ENCODE data around the gene NPEPPS. TPM values are rescaled to one million over a fixed set of nuclear protein-coding genes. Genes with fewer than 3 reads are reported as not detected.
A peak's percentile ranks its signal among the peaks of the same experiment; 100 is the strongest.
"Not testable (repeated sequence)": the region's sequence is repeated elsewhere in the genome, so short reads cannot be mapped to it uniquely, and the experiment has no call there.

NPEPPS gene
- total RNA-seq, 1 experiment from 2014 or later, result 139 TPM

GRCh38 chr17:47500620-47501019, 30.3 kb upstream of the NPEPPS start:
- ChIA-PET CTCF (interaction anchor here (0.9 to 1.3 kb wide), 3 partner anchors 96 to 117 kb away, joined by 3 to 7 read pairs (median 5); no protein-coding TSS in a partner anchor), POLR2A (interaction anchor here (0.6 kb wide), 2 partner anchors 32 to 144 kb away, joined by 3 to 4 read pairs; no protein-coding TSS in a partner anchor)
- H3K9me3 Mint-ChIP-seq (ENCODE audit: unreplicated experiment); H3K27me3 ChIP-seq (replicated peaks; ENCODE audit: control insufficient read depth, insufficient read depth, low read length); H3K27me3 Mint-ChIP-seq (ENCODE audit: insufficient read depth, unreplicated experiment); H3K36me3 ChIP-seq (ENCODE audit: control insufficient read depth, insufficient read depth, low read length); H3K4me3 ChIP-seq (ENCODE audit: low read depth, low read length); H3K9me3 ChIP-seq; H3K4me3 Mint-ChIP-seq (ENCODE audit: unreplicated experiment); BruUV-seq (replicated peaks); intact Hi-C loops (cut with micrococcal nuclease; ENCODE audit: unreplicated experiment); H3K36me3 Mint-ChIP-seq (ENCODE audit: insufficient read depth, unreplicated experiment); H3K27ac Mint-ChIP-seq (ENCODE audit: unreplicated experiment); H3K4me1 ChIP-seq: not testable (repeated sequence)
- peak in 1 of 2 experiments; percentile 43 for DNase-seq
- H3K4me1 Mint-ChIP-seq (ENCODE audit: low read depth, unreplicated experiment), result peaks cover 16% of the 10 kb centered on the region
- peak in 1 of 2 experiments; percentile 34 for TF ChIP-seq CTCF (IDR thresholded peaks at IDR 0.05; ENCODE audit: insufficient read depth in 1 of 2, low read depth in 1 of 2, low read length in 1 of 2, severe bottlenecking in 1 of 2, unreplicated experiment in 1 of 2)

- H3K36me3 ChIP-seq (ENCODE audit: control insufficient read depth, insufficient read depth, low read length); H3K9me3 ChIP-seq; H3K27me3 ChIP-seq (replicated peaks; ENCODE audit: control insufficient read depth, insufficient read depth, low read length); H3K4me1 ChIP-seq; H3K4me3 ChIP-seq (ENCODE audit: low read depth, low read length); intact Hi-C loops (cut with micrococcal nuclease; ENCODE audit: unreplicated experiment); H3K27me3 Mint-ChIP-seq (ENCODE audit: insufficient read depth, unreplicated experiment); H3K36me3 Mint-ChIP-seq (ENCODE audit: insufficient read depth, unreplicated experiment); BruUV-seq (replicated peaks); H3K9me3 Mint-ChIP-seq (ENCODE audit: unreplicated experiment); CTCF ChIA-PET: not testable (repeated sequence)
- Mint-ChIP-seq H3K4me3 (ENCODE audit: unreplicated experiment) (peak overlapping the region; percentile 39), H3K27ac (ENCODE audit: unreplicated experiment) (peak overlapping the region; percentile 78), H3K4me1 (ENCODE audit: low read depth, unreplicated experiment) (peaks cover 16% of the 10 kb centered on the region)
- POLR2A ChIA-PET, result interaction anchor here (0.7 kb wide), 1 partner anchor 30 kb away, joined by 3 read pairs; no protein-coding TSS in a partner anchor
- DNase-seq, result peak; percentile 15 to 54
Measured at GRCh38 chr17:47502122-47502731, 28.7 kb upstream of the NPEPPS start.

- CTCF ChIA-PET; H3K36me3 ChIP-seq (ENCODE audit: control insufficient read depth, insufficient read depth, low read length); H3K27me3 Mint-ChIP-seq (ENCODE audit: insufficient read depth, unreplicated experiment); H3K4me3 Mint-ChIP-seq (ENCODE audit: unreplicated experiment); H3K36me3 Mint-ChIP-seq (ENCODE audit: insufficient read depth, unreplicated experiment); H3K4me1 ChIP-seq; H3K4me3 ChIP-seq (ENCODE audit: low read depth, low read length); H3K9me3 ChIP-seq; intact Hi-C loops (cut with micrococcal nuclease; ENCODE audit: unreplicated experiment); H3K27me3 ChIP-seq (replicated peaks; ENCODE audit: control insufficient read depth, insufficient read depth, low read length); H3K9me3 Mint-ChIP-seq (ENCODE audit: unreplicated experiment): not testable (repeated sequence)
- peak; percentile 32 to 48 for DNase-seq
- peaks cover 16% of the 10 kb centered on the region for H3K4me1 Mint-ChIP-seq (ENCODE audit: low read depth, unreplicated experiment)
- peak overlapping the region; percentile 80 for H3K27ac Mint-ChIP-seq (ENCODE audit: unreplicated experiment)
- BruUV-seq (replicated peaks), result TSS peak; percentile 86
- POLR2A ChIA-PET, result interaction anchor here (0.6 to 0.7 kb wide), 2 partner anchors 29 to 32 kb away, joined by 3 to 5 read pairs; no protein-coding TSS in a partner anchor
Measured at GRCh38 chr17:47502776-47503455, 28.0 kb upstream of the NPEPPS start.

DNA sequence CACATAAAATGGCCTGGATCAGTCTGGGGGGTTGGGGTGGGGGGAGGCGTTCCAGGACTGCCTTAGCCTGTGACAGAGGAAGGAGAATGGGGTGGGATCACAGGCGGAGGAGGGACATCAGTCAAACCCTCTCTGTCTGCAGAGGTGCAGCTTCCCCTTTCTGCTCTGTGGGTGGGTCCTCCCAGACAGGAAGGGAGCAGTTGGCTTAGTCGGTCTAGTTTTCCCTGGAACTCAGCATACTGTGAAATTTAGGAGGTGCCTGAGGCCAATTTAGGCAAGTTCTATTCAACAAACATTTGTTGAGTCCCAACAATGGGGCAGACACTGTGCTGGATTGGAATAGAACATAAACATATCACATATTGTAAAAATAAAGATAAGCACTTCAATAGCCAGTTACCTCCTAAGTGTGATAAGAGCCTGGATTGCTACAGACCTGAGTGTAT, 19.2 kb upstream of the NPEPPS start:
- peak; percentile 69 to 85 for DNase-seq

DNA sequence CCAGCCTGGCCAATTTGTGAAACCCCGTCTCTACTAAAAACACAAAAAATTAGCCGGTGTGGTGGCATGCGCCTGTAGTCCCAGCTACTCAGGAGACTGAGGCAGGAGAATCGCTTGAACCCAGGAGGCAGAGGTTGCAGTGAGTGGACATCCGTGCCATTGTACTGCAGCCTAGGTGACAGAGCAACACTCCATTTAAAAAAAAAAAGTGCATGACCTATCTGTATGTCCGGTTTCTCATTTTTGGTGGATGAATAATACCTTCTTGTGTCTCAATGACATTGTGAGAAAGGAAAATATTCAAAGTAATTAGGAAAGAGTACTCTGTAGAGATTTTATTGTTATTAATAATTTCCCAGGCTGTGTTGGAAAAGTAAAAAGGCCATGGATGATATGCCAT, 17.6 kb upstream of the NPEPPS start:
- POLR2A ChIA-PET; H3K4me3 ChIP-seq (ENCODE audit: low read depth, low read length); BruUV-seq (replicated peaks); intact Hi-C loops (cut with micrococcal nuclease; ENCODE audit: unreplicated experiment); DNase-seq; H3K36me3 ChIP-seq (ENCODE audit: control insufficient read depth, insufficient read depth, low read length); H3K4me3 Mint-ChIP-seq (ENCODE audit: unreplicated experiment); H3K9me3 Mint-ChIP-seq (ENCODE audit: unreplicated experiment); H3K27me3 Mint-ChIP-seq (ENCODE audit: insufficient read depth, unreplicated experiment); H3K27me3 ChIP-seq (replicated peaks; ENCODE audit: control insufficient read depth, insufficient read depth, low read length); H3K9me3 ChIP-seq; H3K27ac Mint-ChIP-seq (ENCODE audit: unreplicated experiment); H3K36me3 Mint-ChIP-seq (ENCODE audit: insufficient read depth, unreplicated experiment); CTCF ChIA-PET: not testable (repeated sequence)
- peaks cover 13% of the 10 kb centered on the region for H3K4me1 Mint-ChIP-seq (ENCODE audit: low read depth, unreplicated experiment)
- peaks cover 11% of the 10 kb centered on the region; the same call in 1 of the 2 replicates for H3K4me1 ChIP-seq

More for the DNA sequence above, 19.2 kb upstream of the NPEPPS start:
- H3K27me3 Mint-ChIP-seq (ENCODE audit: insufficient read depth, unreplicated experiment); H3K4me3 ChIP-seq (ENCODE audit: low read depth, low read length); POLR2A ChIA-PET; CTCF ChIA-PET; H3K9me3 ChIP-seq; H3K36me3 ChIP-seq (ENCODE audit: control insufficient read depth, insufficient read depth, low read length); intact Hi-C loops (cut with micrococcal nuclease; ENCODE audit: unreplicated experiment); H3K27me3 ChIP-seq (replicated peaks; ENCODE audit: control insufficient read depth, insufficient read depth, low read length); H3K36me3 Mint-ChIP-seq (ENCODE audit: insufficient read depth, unreplicated experiment); BruUV-seq (replicated peaks); H3K9me3 Mint-ChIP-seq (ENCODE audit: unreplicated experiment): not testable (repeated sequence)
- peak overlapping the region; percentile 24 for H3K4me3 Mint-ChIP-seq (ENCODE audit: unreplicated experiment)
- H3K4me1 ChIP-seq, result peaks cover 11% of the 10 kb centered on the region; the same call in 1 of the 2 replicates
- H3K27ac Mint-ChIP-seq (ENCODE audit: unreplicated experiment), result peak overlapping the region; percentile 71
- H3K4me1 Mint-ChIP-seq (ENCODE audit: low read depth, unreplicated experiment), result peaks cover 13% of the 10 kb centered on the region

DNA sequence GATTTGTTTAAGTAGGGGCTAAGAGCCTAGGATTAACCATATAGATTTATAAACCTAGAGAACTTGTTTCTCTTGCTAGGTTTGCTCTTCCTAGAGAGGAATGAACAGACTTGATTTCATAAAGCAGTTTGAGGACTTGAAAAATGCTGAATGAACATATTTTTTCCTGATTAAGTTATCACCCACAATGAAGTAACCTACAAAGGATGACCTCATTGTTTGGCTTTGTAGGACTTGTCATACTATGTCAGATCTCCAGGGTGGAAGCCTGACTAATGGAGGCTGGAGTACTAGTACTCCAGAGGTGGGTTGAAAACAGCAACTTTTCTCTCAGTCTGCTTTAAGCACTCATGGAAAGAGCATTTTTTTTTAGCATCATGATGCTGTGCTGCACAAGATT, 12.0 kb upstream of the NPEPPS start:
- H3K4me1 Mint-ChIP-seq (ENCODE audit: low read depth, unreplicated experiment); POLR2A ChIA-PET; H3K4me1 ChIP-seq; H3K9me3 Mint-ChIP-seq (ENCODE audit: unreplicated experiment); H3K27ac Mint-ChIP-seq (ENCODE audit: unreplicated experiment); H3K4me3 Mint-ChIP-seq (ENCODE audit: unreplicated experiment); CTCF ChIA-PET; H3K27me3 ChIP-seq (replicated peaks; ENCODE audit: control insufficient read depth, insufficient read depth, low read length); DNase-seq; H3K36me3 ChIP-seq (ENCODE audit: control insufficient read depth, insufficient read depth, low read length); intact Hi-C loops (cut with micrococcal nuclease; ENCODE audit: unreplicated experiment); H3K4me3 ChIP-seq (ENCODE audit: low read depth, low read length); H3K9me3 ChIP-seq; H3K36me3 Mint-ChIP-seq (ENCODE audit: insufficient read depth, unreplicated experiment); H3K27me3 Mint-ChIP-seq (ENCODE audit: insufficient read depth, unreplicated experiment); BruUV-seq (replicated peaks): not testable (repeated sequence)

Measured in Caco-2 (cell line).